GM12878 (cell line): ENCODE results near the gene BICC1. TPM values are rescaled to one million over a fixed set of nuclear protein-coding genes. Genes with fewer than 3 reads are reported as not detected.

ENCODE experiments used
- ATAC-seq: fragments of 200-7000 bp; cut with Tn5 transposase; 3 replicates; pipeline ENCODE4 v1.9.1; 2020; ENCODE audit warnings: mild to moderate bottlenecking, moderate library complexity
- BruUV-seq: library from RNA; stranded (reverse); fragments of 400-500 nt; replicated peaks from 2 replicates; lab custom pipeline; 2021; lab: Mats Ljungman, UMichigan
- CTCF ChIA-PET: fragments of 300-600 bp; sonication (Branson Sonifier 250); formaldehyde crosslinking; extraction: SDS; loops from one replicate; lab custom pipeline; 2021; ENCODE audit warnings: inconsistent platforms; lab: Yijun Ruan, JAX
- POLR2A ChIA-PET: fragments of 350-600 bp; formaldehyde crosslinking; extraction: SDS; loops from one replicate; lab custom pipeline; 2021; ENCODE audit warnings: inconsistent platforms; lab: Charles Lee
- RAD21 ChIA-PET: fragments of 300-600 bp; sonication (Branson Sonifier 250); formaldehyde crosslinking; loops from one replicate; lab custom pipeline; 2023; ENCODE audit warnings: antibody characterized with exemption; ENCODE audit not compliant: unreplicated experiment; lab: Charles Lee
- SMC1A ChIA-PET: fragments of 300-600 bp; sonication (Branson Sonifier 250); formaldehyde crosslinking; loops from one replicate; lab custom pipeline; 2023; ENCODE audit not compliant: unreplicated experiment, uncharacterized antibody; lab: Charles Lee
- DNase-seq: peaks from one replicate; pipeline ENCODE4 v3.0.0-alpha.2; 2011; ENCODE audit warnings: low read depth, low spot score
- FAIRE-seq: peaks from 3 replicates; lab custom pipeline; 2011; peaks lifted over from hg19 to GRCh38; lab: Jason Lieb, UNC
- H2AFZ ChIP-seq: 2 replicates; pipeline ENCODE4 v1.6.0; 2011; ENCODE audit warnings: low read depth, low read length, control low read depth; ENCODE audit not compliant: control insufficient read depth
- H3K27ac ChIP-seq: 2 replicates; pipeline ENCODE4 v1.5.1; 2011; ENCODE audit warnings: control low read depth; ENCODE audit not compliant: control insufficient read depth, insufficient read depth
- H3K27me3 ChIP-seq, 2 experiments: replicated peaks in 1 of 2; 2 replicates each; pipeline versions ENCODE4 v1.6.0 to v1.6.1; 2011; ENCODE audit warnings: low read length in 1 of 2; ENCODE audit not compliant: control insufficient read depth in 2 of 2, insufficient read depth in 2 of 2
- H3K36me3 ChIP-seq, 2 experiments: 2 replicates each; pipeline ENCODE4 v1.5.1; 2011; ENCODE audit warnings: low read length in 1 of 2; ENCODE audit not compliant: control insufficient read depth in 2 of 2, insufficient read depth in 2 of 2
- H3K4me1 ChIP-seq: 2 replicates; pipeline ENCODE4 v1.6.1; 2011; ENCODE audit warnings: mild to moderate bottlenecking, low read length, moderate library complexity, mixed read lengths; ENCODE audit not compliant: control insufficient read depth, insufficient read depth
- H3K4me2 ChIP-seq: 2 replicates; pipeline ENCODE4 v1.6.0; 2011; ENCODE audit warnings: control low read depth; ENCODE audit not compliant: control insufficient read depth, insufficient read depth
- H3K4me3 ChIP-seq: fragments of 200-600 bp; sonication (generic); 2 replicates; pipeline ENCODE4 v1.5.1; 2016
- H3K79me2 ChIP-seq: 2 replicates; pipeline ENCODE4 v1.6.0; 2011; ENCODE audit warnings: low read length; ENCODE audit not compliant: control insufficient read depth, insufficient read depth
- H3K9ac ChIP-seq: 2 replicates; pipeline ENCODE4 v1.8.0; 2011; ENCODE audit warnings: low read length, control low read depth, mixed read lengths; ENCODE audit not compliant: control insufficient read depth, insufficient read depth
- H3K9me3 ChIP-seq: replicated peaks from 3 replicates; pipeline ENCODE4 v1.5.1; 2011; ENCODE audit warnings: mild to moderate bottlenecking, low read length; ENCODE audit not compliant: control insufficient read depth, insufficient read depth
- H4K20me1 ChIP-seq: 2 replicates; pipeline ENCODE4 v1.6.0; 2011; ENCODE audit not compliant: control insufficient read depth, insufficient read depth
- CTCF ChIP-seq, 3 experiments: IDR thresholded peaks in 2 of 3; conservative IDR thresholded peaks in 1 of 3; 2 replicates each; pipeline ENCODE4 v1.5.1; 2011; ENCODE audit warnings: low read depth in 3 of 3, low read length in 3 of 3, mild to moderate bottlenecking in 3 of 3, control low read depth in 2 of 3, moderate library complexity in 2 of 3, inconsistent platforms in 1 of 3, mixed read lengths in 1 of 3; ENCODE audit not compliant: control insufficient read depth in 2 of 3, insufficient read depth in 1 of 3; ENCODE audit errors: extremely low read depth in 1 of 3
- E4F1 ChIP-seq: fragments of 450-650 bp; IDR thresholded peaks from 2 replicates; pipeline ENCODE4 v1.6.1; 2018; ENCODE audit warnings: borderline replicate concordance, mild to moderate bottlenecking; ENCODE audit not compliant: partially characterized antibody
- EP300 ChIP-seq, 2 experiments: fragments of 150-350 bp in 1 of 2; IDR thresholded peaks; 2 replicates each; pipeline ENCODE4 v1.6.1; 2011 to 2012; ENCODE audit warnings: low read depth in 2 of 2, low read length in 2 of 2, borderline replicate concordance in 1 of 2, improper control_type of control experiment in 1 of 2, inconsistent platforms in 1 of 2; ENCODE audit not compliant: control insufficient read depth in 1 of 2
- FOS ChIP-seq: IDR thresholded peaks from 3 replicates; pipeline ENCODE4 v1.6.1; 2011; ENCODE audit warnings: borderline replicate concordance; ENCODE audit not compliant: insufficient read length; ENCODE audit errors: extremely low read depth
- KLF5 ChIP-seq: fragments of 450-650 bp; IDR thresholded peaks from 2 replicates; pipeline ENCODE4 v1.6.1; 2014; ENCODE audit warnings: mild to moderate bottlenecking; ENCODE audit not compliant: partially characterized antibody
- MTA2 ChIP-seq: fragments of 450-650 bp; IDR thresholded peaks from 2 replicates; pipeline ENCODE4 v1.6.1; 2016; ENCODE audit warnings: low read depth, mild to moderate bottlenecking, moderate library complexity
- PKNOX1 ChIP-seq: fragments of 450-650 bp; IDR thresholded peaks from 2 replicates; pipeline ENCODE4 v1.6.1; 2016; ENCODE audit warnings: mild to moderate bottlenecking
- RB1 ChIP-seq: fragments of 450-650 bp; formaldehyde crosslinking; IDR thresholded peaks from 2 replicates; pipeline ENCODE4 v1.6.1; 2017; ENCODE audit warnings: mild to moderate bottlenecking, borderline replicate concordance
- ZBTB11 ChIP-seq: fragments of 450-650 bp; formaldehyde crosslinking; IDR thresholded peaks from 2 replicates; pipeline ENCODE4 v1.5.0; 2022; ENCODE audit warnings: mild to moderate bottlenecking, missing genetic modification characterization
- ZBTB33 ChIP-seq: fragments of 450-650 bp; IDR thresholded peaks from 2 replicates; pipeline ENCODE4 v1.6.1; 2017; ENCODE audit warnings: mild to moderate bottlenecking
- WGBS: methylation state at CpG from one replicate; pipeline ENCODE4 v1.1.6; 2016; ENCODE audit warnings: low lambda C conversion rate; ENCODE audit not compliant: insufficient replicate concordance, insufficient coverage; ENCODE audit errors: missing lambda C conversion rate; 5-methylcytosine and 5-hydroxymethylcytosine counted together
- in situ Hi-C: fragments of 300-500 bp; cut with MboI; formaldehyde crosslinking; loops from 9 replicates; pipeline ENCODE4 v1.14.3; 2018; ENCODE audit warnings: mixed read lengths
- intact Hi-C: fragments of 100-400 bp; cut with micrococcal nuclease; formaldehyde crosslinking; loops from one replicate; pipeline ENCODE4 v1.14.2; 2022; ENCODE audit not compliant: unreplicated experiment
- polyA plus RNA-seq, 11 experiments: library from polyadenylated mRNA; depleted of rRNA in 4 of 11; unstranded in 6 of 11; stranded (reverse) in 5 of 11; fragments of >200 nt; fragmentation: Nextera tagmentation in 4 of 11; fragmentation: Illumina TruSeq in 1 of 11; extraction: Ambion mirVana in 4 of 11; extraction: Trizol in 1 of 11; gene quantifications; 1 replicate in 1 of 11; 2 replicates in 10 of 11; pipeline versions ENCODE4 v1.2.1 to v1.2.3, GENCODE V29; 2011 to 2016; ENCODE audit warnings: inconsistent platforms in 2 of 11, missing spikeins in 2 of 11, low read depth in 1 of 11
- total RNA-seq, 4 experiments: library from RNA; depleted of rRNA in 3 of 4; stranded (reverse); fragments of >200 nt in 3 of 4; fragmentation: Illumina TruSeq in 1 of 4; extraction: Trizol in 1 of 4; gene quantifications; 2 replicates each; pipeline versions ENCODE4 v1.2.1 to v1.2.3, GENCODE V29; 2013 to 2021

The BICC1 gene
- total and polyA plus RNA-seq, 10 of the 15 experiments (the other 5 are each of a cell fraction or from before 2014, with no cell fraction given) = 0.01 to 0.10 (median 0.04) TPM; not detected in 5

- ATAC-seq (no peak), FAIRE-seq (no peak)
- RAD21 ChIA-PET = no interaction called here
- no peak for TF ChIP-seq EP300 (IDR thresholded peaks at IDR 0.05; ENCODE audit: borderline replicate concordance in 1 of 2, control insufficient read depth in 1 of 2, low read depth in 2 of 2, low read length in 2 of 2)
- no peak for TF ChIP-seq KLF5
- TF ChIP-seq RB1 = no peak
- TF ChIP-seq FOS = no peak
- TF ChIP-seq ZBTB33 = no peak
- TF ChIP-seq E4F1 = no peak
- TF ChIP-seq ZBTB11 (CRISPR knock-in tag) = no peak
- no peak for TF ChIP-seq PKNOX1
- no peak for TF ChIP-seq MTA2
- no peak for TF ChIP-seq CTCF (IDR thresholded peaks at IDR 0.05 in 2 of 3, conservative IDR thresholded peaks at IDR 0.05 in 1 of 3; ENCODE audit: control insufficient read depth in 2 of 3, extremely low read depth in 1 of 3, insufficient read depth in 1 of 3, low read depth in 3 of 3, low read length in 3 of 3)
- TF ChIP-seq, all 136 proteins: peak for 0
- H3K9ac ChIP-seq = no peak overlapping the region
- no peaks in the 10 kb centered on the region for H3K4me1 ChIP-seq
- no peak overlapping the region for H2AFZ ChIP-seq
- no peaks in the 10 kb centered on the region for H3K36me3 ChIP-seq
- no peaks in the 10 kb centered on the region for H3K9me3 ChIP-seq
- CTCF ChIA-PET = no interaction called here
- no TSS peak for BruUV-seq
- no peaks in the 10 kb centered on the region for H3K27me3 ChIP-seq
- no peak overlapping the region for H3K4me2 ChIP-seq
- WGBS = 0% methylated on average over 1 of the region's 1 CpG
- H4K20me1 ChIP-seq = no peaks in the 10 kb centered on the region
- H3K4me3 ChIP-seq = no peak overlapping the region
- intact Hi-C loops = no loop called here
- no peak overlapping the region for H3K27ac ChIP-seq
- SMC1A ChIA-PET = no interaction called here
- in situ Hi-C loops = no loop called here
- DNase-seq = no peak
- H3K79me2 ChIP-seq = no peaks in the 10 kb centered on the region
- POLR2A ChIA-PET = no interaction called here
Measured at GRCh38 chr10:58661336-58661735, 148.7 kb downstream of the BICC1 start.
